GM19397 (cell line): ENCODE data around the gene BCKDHB.
"Not testable (repeated sequence)": the region's sequence is repeated elsewhere in the genome, so short reads cannot be mapped to it uniquely, and the experiment has no call there.

Experiments used
- ATAC-seq: cut with Tn5 transposase; IDR thresholded peaks from one replicate; pipeline ENCODE4 v1.9.1; 2021; ENCODE audit warnings: mild to moderate bottlenecking, moderate library complexity; ENCODE audit not compliant: unreplicated experiment

Gene BCKDHB

GRCh38 chr6:80254716-80255115, 148.2 kb downstream of the BCKDHB start:
- ATAC-seq = no peak

GRCh38 chr6:80256691-80257090, 150.2 kb downstream of the BCKDHB start:
- no peak for ATAC-seq

GRCh38 chr6:80259118-80259517, 152.6 kb downstream of the BCKDHB start:
- no peak for ATAC-seq

DNA sequence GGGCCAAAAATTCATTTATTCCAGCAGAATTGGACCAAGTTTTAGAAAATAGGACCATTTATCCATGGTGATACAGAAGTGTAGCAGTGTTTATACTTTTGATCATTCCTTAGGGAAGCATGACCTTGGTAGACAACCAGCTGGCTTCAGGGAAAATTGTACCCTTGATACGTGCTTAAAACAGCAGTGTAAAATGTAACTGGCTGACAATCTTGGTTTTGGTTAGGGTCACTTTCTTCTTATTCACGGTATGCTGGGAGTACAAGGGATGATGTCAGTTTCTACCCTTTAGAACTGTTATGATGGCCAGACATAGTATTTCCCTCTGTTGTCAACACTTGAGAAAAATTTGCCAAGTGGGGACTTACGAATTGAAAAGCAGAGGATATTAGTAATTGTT, 157.1 kb downstream of the BCKDHB start:
- no peak for ATAC-seq

DNA sequence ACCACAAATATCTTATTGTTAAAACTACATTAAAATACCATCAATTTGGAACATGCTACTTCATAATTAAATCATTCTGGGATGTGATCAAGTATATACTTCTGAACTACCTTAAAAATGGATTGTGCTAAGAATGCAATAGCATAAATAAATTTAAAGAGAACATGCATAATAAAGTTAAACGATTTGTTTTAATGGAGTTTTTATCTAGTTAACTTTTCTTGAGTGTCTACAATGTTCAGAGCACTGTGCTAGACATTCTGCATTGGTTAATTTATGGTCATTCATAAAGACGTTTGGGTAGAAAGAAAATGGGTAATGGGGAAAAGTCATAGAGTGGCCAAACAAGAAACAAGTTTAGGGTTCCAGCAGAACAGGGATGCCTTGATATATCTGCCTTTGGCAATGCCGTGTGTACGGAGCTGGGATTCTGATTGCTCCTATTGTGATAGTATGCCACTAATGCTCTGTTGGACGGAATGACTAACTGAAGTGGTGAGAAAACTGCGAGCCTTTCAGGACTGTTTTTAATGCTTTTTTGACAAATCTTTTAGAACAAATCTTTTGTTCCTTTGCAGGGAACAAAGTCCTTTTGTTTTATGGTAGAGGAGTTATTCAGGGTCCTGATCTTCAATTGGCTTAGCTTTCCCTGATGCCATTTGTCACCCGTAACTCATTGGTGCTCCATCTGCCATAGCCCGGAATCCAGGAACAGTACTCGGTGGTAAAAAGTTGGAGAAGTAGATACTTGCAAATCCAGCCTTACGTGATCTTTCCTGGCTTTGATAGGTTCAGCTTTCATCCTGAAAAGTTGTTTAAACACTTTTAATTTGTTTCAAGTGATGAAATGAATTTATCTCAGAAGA, 162.6 kb downstream of the BCKDHB start:
- ATAC-seq = no peak

DNA sequence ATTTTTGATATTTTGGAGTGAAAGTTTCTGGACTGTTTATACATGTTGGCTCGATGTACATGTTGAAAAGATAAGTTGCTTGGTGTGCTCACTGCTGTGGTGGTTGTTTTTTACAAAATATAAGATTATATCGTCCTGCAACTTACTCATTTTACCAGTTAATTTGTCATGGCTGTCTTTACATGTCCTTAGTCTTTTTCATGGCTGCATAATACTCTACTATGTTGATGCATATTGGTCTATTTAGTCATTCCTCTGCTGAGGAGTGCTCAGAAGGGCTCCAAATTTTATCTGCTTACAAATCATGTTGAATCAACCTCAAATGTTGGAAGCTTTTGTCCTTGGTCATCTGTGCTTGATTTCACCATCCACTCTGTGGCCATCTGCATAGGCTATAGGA, 164.6 kb downstream of the BCKDHB start:
- ATAC-seq = no peak

DNA sequence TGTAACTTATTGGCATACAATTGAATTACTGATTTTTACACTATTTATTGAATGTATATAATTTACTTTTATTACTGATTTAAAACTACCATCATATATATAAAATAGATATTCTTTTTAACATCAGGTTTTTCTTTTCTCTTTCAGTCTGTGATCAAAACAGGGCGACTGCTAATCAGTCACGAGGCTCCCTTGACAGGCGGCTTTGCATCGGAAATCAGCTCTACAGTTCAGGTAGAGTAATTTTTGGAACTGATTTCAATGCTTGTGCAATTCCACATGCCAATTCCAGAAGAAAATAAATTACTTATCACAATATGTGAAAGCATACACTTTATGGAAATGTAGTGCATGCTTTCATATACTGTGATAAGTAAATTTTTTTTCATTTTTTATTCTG, 166.5 kb downstream of the BCKDHB start:
- ATAC-seq = no peak

DNA sequence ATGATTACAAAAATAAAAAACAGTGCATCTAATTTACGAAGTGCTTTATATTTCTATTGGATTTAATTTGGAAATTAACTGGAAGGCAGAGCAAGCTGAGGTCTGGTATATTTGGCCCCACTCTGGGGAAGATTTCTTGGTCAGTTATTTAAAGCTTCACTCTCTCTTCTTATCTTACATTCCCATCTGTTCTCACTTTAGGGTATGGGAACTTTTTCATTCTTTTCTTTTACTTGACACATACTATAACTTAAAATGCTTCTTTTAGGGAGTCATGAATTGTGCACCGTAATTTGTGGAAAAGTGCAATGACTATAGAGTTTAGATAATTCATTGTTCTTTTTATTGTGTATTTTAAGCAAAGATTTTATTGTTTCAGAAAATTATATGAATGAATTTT, 170.4 kb downstream of the BCKDHB start:
- ATAC-seq = no peak

GRCh38 chr6:80277501-80277900, 171.0 kb downstream of the BCKDHB start:
- no peak for ATAC-seq

DNA sequence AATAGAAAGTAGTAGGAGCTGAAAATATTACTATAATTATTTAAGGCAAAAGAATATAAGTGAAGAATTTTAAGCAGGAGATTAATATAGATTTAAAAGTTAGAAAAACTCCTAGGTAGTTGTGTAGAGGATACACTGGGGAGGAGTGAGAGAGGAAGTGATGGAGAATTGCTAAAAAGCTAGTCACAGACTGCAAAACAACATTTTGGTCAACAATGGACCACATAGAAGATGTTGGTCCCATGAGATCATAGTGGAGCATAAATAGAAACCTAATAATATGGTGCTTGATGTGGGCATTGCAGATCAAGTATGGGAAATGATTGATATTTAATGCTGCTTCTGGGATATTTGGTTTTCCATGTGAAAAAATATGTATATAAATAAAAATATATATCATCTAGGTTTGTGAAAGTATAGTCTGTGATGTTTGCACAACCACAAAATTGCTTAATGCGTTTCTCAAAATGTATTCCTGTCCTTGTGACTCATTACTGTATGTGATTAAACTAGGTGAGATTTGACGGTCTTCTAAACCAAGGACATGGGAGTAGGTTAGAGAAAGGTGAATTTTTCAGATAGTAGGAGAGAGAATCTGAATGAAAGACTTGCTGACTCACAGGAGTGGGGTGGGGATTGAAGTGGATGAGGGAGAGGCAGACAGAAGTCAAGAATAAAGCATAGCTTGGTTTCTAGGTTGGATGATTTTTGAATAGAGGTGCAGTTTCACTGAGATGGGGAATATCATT, 174.0 kb downstream of the BCKDHB start:
- no peak for ATAC-seq

DNA sequence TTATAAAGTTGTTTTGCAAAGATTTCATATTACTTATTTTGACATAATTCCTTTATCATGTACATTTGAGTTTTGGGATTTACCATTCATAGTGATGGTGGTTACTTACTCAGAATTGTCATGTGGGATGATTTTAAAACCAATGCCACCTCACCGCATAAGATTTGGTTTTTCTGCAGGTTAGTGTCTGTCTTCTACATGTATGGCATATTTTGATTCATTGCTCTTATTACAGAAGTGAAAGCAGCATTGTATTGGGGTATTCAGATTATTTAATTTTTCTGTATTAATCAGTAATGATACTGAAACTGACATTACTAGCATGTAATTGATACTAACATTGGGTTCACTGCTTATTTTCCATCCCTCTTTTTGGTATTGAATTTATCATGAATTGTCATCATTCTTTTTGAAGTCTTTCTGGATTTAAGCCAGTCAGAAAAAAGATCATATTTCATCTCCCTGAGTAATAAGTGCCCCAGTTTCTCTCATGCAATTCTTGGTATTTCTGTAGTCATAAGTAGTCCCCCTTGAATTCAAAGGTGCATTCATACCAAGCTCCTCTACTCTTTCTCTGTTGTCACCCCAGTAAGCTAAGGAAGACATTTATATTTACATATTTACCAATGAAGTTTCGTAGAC, 176.6 kb downstream of the BCKDHB start:
- ATAC-seq = no peak

DNA sequence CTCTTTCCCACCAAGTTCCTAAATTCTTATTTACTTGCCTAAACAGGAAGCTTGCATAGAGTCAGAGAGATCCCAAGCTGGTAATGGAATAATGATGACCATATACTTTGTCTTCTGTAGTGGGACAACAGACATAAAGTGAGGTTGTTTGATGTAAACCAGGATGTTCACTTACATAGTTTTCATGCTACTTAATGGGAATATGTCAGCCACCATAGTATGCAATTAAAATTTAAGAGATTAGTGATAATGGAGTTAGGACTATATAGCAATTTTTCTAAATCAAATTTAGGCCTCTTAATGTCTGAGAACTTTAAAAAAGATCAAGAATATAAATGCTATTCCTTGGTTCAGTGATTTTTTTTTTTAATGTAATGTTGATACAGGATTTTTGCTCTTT, 180.6 kb downstream of the BCKDHB start:
- ATAC-seq = no peak

GRCh38 chr6:80287607-80288006, 181.1 kb downstream of the BCKDHB start:
- no peak for ATAC-seq

- no peak for ATAC-seq
Observed at GRCh38 chr6:80289727-80290126, 183.3 kb downstream of the BCKDHB start.

GRCh38 chr6:80294531-80294930, 188.1 kb downstream of the BCKDHB start:
- not testable (repeated sequence) for ATAC-seq

- ATAC-seq = no peak
Observed at GRCh38 chr6:80302716-80303115, 196.2 kb downstream of the BCKDHB start.

GRCh38 chr6:80304014-80304413, 197.5 kb downstream of the BCKDHB start:
- ATAC-seq = no peak

DNA sequence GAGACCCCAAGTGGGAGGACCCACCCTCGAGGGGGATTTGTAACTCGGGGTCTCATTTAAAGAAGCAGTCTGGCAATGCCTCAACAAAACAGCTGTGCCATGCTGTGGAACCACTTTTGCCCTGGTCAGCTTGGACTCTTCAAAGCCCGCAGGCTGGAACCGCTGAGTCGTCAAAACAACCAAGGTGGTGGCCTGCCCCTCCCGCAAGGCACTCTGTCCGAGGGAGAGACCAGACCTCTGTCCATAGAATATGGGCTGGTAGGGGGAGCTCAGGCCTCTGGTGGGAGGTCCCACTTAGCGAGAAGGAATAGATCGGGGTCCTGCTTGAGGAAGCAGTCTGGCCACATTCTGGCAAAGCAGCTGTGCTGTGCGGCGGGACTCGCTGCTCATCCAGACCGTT, 208.1 kb downstream of the BCKDHB start:
- ATAC-seq = no peak

- no peak for ATAC-seq
Observed at GRCh38 chr6:80316686-80317231, 210.3 kb downstream of the BCKDHB start.

- ATAC-seq = no peak
Observed at GRCh38 chr6:80319196-80319595, 212.7 kb downstream of the BCKDHB start.

DNA sequence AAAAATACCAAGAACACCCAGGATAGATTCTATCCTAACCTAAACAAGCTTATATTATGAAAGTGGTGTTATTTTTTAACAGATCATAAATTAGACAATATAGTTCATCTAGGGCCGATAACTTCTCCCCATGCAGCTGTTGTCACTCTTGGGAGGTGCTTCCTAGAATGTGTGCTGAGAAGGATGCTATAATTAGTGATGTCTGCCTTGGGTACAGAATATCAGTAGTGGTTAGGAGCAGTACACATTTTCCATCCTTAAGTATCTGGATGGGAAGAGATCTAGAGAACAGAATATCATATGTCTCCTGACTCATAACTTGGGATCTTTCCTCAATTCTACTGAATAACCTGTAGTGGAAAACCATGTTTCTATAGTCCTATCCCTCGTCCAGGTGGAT, 214.5 kb downstream of the BCKDHB start:
- ATAC-seq = no peak
